Measurements from ENCODE around the gene LANCL2. TPM values are rescaled to one million over a fixed set of nuclear protein-coding genes. Genes with fewer than 3 reads are reported as not detected.

Gene LANCL2
- total and polyA plus RNA-seq, 10 donors = 4.7 to 13.5 (median 9.6) TPM

- TF ChIP-seq POLR2AphosphoS5 (IDR thresholded peaks at IDR 0.05) (no peak), CTCF (IDR thresholded peaks at IDR 0.05 in 8 of 11, conservative IDR thresholded peaks at IDR 0.05 in 3 of 11) (no peak), POLR2A (IDR thresholded peaks at IDR 0.05) (no peak)
- H3K27me3 ChIP-seq (replicated peaks in 1 of 7) = no peaks in the 10 kb centered on the region
- no peak overlapping the region for H3K4me3 ChIP-seq
- intact Hi-C loops (cut with DNase I; ENCODE audit: low total_unique reads) = no loop called here
- 71 to 87% (median 77%) methylated on average over 9 to 13 of the region's 13 CpGs for WGBS, 5 donors
- no peak for DNase-seq
- H3K4me1 ChIP-seq = no peaks in the 10 kb centered on the region
- H3K27ac ChIP-seq = no peak overlapping the region
- no peaks in the 10 kb centered on the region for H3K36me3 ChIP-seq
- no peaks in the 10 kb centered on the region for H3K9me3 ChIP-seq
Measured at GRCh38 chr7:55440040-55440690, 75.0 kb downstream of the LANCL2 start.

GRCh38 chr7:55441002-55441401 is 75.9 kb downstream of the LANCL2 start:
- Histone ChIP-seq H3K27ac (no peak overlapping the region), H3K4me1 (no peaks in the 10 kb centered on the region), H3K36me3 (no peaks in the 10 kb centered on the region), H3K9me3 (peaks cover 0 to 5% (median 0%) of the 10 kb centered on the region in 8 donors), H3K4me3 (no peak overlapping the region), H3K27me3 (replicated peaks in 1 of 7) (no peaks in the 10 kb centered on the region)
- intact Hi-C loops (cut with DNase I; ENCODE audit: low total_unique reads) = no loop called here
- no peak for DNase-seq
- TF ChIP-seq POLR2A (IDR thresholded peaks at IDR 0.05) = no peak
- WGBS, 5 donors = 91 to 98% (median 96%) methylated on average over 5 of the region's 5 CpGs

- peaks cover 0 to 5% (median 0%) of the 10 kb centered on the region in 8 donors for H3K9me3 ChIP-seq
- no peak overlapping the region for H3K4me3 ChIP-seq
- no peaks in the 10 kb centered on the region for H3K4me1 ChIP-seq
- H3K36me3 ChIP-seq = no peaks in the 10 kb centered on the region
- WGBS, 5 donors = 92 to 95% (median 94%) methylated on average over 7 of the region's 7 CpGs
- no peaks in the 10 kb centered on the region for H3K27me3 ChIP-seq (replicated peaks in 1 of 7)
- H3K27ac ChIP-seq = no peak overlapping the region
- TF ChIP-seq POLR2AphosphoS5 (IDR thresholded peaks at IDR 0.05) (no peak), CTCF (IDR thresholded peaks at IDR 0.05 in 8 of 11, conservative IDR thresholded peaks at IDR 0.05 in 3 of 11) (no peak), POLR2A (IDR thresholded peaks at IDR 0.05) (no peak)
- no peak for DNase-seq
- intact Hi-C loops (cut with DNase I; ENCODE audit: low total_unique reads) = no loop called here
Measured at GRCh38 chr7:55441774-55442522, 76.8 kb downstream of the LANCL2 start.

- 45 to 63% (median 47%) methylated on average over 1 of the region's 1 CpG for WGBS, 5 donors
- Histone ChIP-seq H3K9me3 (peaks cover 0 to 5% (median 0%) of the 10 kb centered on the region in 8 donors), H3K36me3 (no peaks in the 10 kb centered on the region), H3K27me3 (replicated peaks in 1 of 7) (peaks cover 0 to 13% (median 0%) of the 10 kb centered on the region in 7 donors), H3K4me3 (no peak overlapping the region), H3K4me1 (no peaks in the 10 kb centered on the region), H3K27ac (no peak overlapping the region)
- TF ChIP-seq CTCF (IDR thresholded peaks at IDR 0.05 in 8 of 11, conservative IDR thresholded peaks at IDR 0.05 in 3 of 11) (no peak), POLR2A (IDR thresholded peaks at IDR 0.05) (no peak), POLR2AphosphoS5 (IDR thresholded peaks at IDR 0.05) (no peak)
- intact Hi-C loops (cut with DNase I; ENCODE audit: low total_unique reads) = no loop called here
- no peak for DNase-seq
Measured at GRCh38 chr7:55444786-55445185, 79.6 kb downstream of the LANCL2 start.
